SK-N-SH (cell line): ENCODE measurements around the gene SP4. TPM values are rescaled to one million over a fixed set of nuclear protein-coding genes. Genes with fewer than 3 reads are reported as not detected.

Experiments
- CTCF ChIA-PET: fragments of 300-600, 350-600 bp; formaldehyde crosslinking; extraction: SDS; loops from one replicate; lab custom pipeline; 2021; lab: Yijun Ruan, JAX
- POLR2A ChIA-PET: fragments of 350-600 bp; sonication (Branson Sonifier 250); formaldehyde crosslinking; extraction: SDS; loops from one replicate; lab custom pipeline; 2020; ENCODE audit warnings: antibody characterized with exemption, inconsistent platforms; lab: Yijun Ruan, JAX
- DNase-seq: peaks from one replicate; pipeline ENCODE4 v3.0.0; 2012
- H2AFZ ChIP-seq: fragments of 200-600 bp; sonication (generic); 2 replicates; pipeline ENCODE4 v1.8.1; 2016; ENCODE audit warnings: antibody characterized with exemption, mild to moderate bottlenecking, low read depth
- H3F3A ChIP-seq: fragments of 200-600 bp; sonication (generic); replicated peaks from 2 replicates; pipeline ENCODE3; 2016; ENCODE audit warnings: antibody characterized with exemption, mild to moderate bottlenecking; ENCODE audit not compliant: insufficient read depth
- H3K27ac ChIP-seq, 2 experiments: fragments of 200-500 bp in 1 of 2; fragments of 200-600 bp in 1 of 2; sonication (Bioruptor generic) in 1 of 2; sonication (generic), shearing (Covaris generic) in 1 of 2; 2 replicates each; pipeline versions ENCODE4 v1.5.1 to v1.6.1; 2014 to 2016; ENCODE audit warnings: low read depth in 2 of 2, inconsistent platforms in 1 of 2, low read length in 1 of 2, mild to moderate bottlenecking in 1 of 2, mixed read lengths in 1 of 2
- H3K27me3 ChIP-seq: fragments of 200-600 bp; sonication (generic), shearing (Covaris generic); 2 replicates; pipeline ENCODE4 v1.6.1; 2016; ENCODE audit warnings: mixed run types; ENCODE audit not compliant: insufficient read depth
- H3K36me3 ChIP-seq, 2 experiments: fragments of 200-500 bp in 1 of 2; fragments of 200-600 bp in 1 of 2; sonication (Bioruptor generic) in 1 of 2; sonication (generic) in 1 of 2; replicated peaks in 1 of 2; 2 replicates each; pipeline versions ENCODE3 to v1.5.1; 2014 to 2016; ENCODE audit warnings: low read length in 1 of 2, mild to moderate bottlenecking in 1 of 2; ENCODE audit not compliant: insufficient read depth in 2 of 2, control insufficient read depth in 1 of 2
- H3K4me1 ChIP-seq, 2 experiments: fragments of 200-500 bp in 1 of 2; fragments of 200-600 bp in 1 of 2; sonication (Bioruptor generic) in 1 of 2; sonication (generic), shearing (Covaris generic) in 1 of 2; 2 replicates each; pipeline versions ENCODE4 v1.5.1 to v1.6.1; 2014 to 2016; ENCODE audit warnings: low read depth in 1 of 2, low read length in 1 of 2, mixed run types in 1 of 2; ENCODE audit not compliant: insufficient read depth in 2 of 2, control insufficient read depth in 1 of 2
- H3K4me2 ChIP-seq: fragments of 200-600 bp; sonication (generic), shearing (Covaris generic); 2 replicates; pipeline ENCODE4 v1.6.1; 2017; ENCODE audit warnings: mixed run types
- H3K4me3 ChIP-seq, 2 experiments: fragments of 200-500 bp in 1 of 2; fragments of 200-600 bp in 1 of 2; sonication (Bioruptor generic) in 1 of 2; sonication (generic), shearing (Covaris generic) in 1 of 2; 2 replicates each; pipeline versions ENCODE4 v1.5.1 to v1.8.1; 2014 to 2016; ENCODE audit warnings: low read depth in 2 of 2, inconsistent platforms in 1 of 2, low read length in 1 of 2, mild to moderate bottlenecking in 1 of 2, mixed read lengths in 1 of 2, moderate library complexity in 1 of 2
- H3K79me2 ChIP-seq: fragments of 200-600 bp; sonication (generic); 2 replicates; pipeline ENCODE4 v1.8.1; 2017; ENCODE audit warnings: mild to moderate bottlenecking; ENCODE audit not compliant: insufficient read depth
- H3K9ac ChIP-seq: fragments of 200-600 bp; sonication (generic); 2 replicates; pipeline ENCODE4 v1.6.1; 2017; ENCODE audit warnings: mixed run types
- H3K9me2 ChIP-seq: fragments of 200-600 bp; sonication (generic); 2 replicates; pipeline ENCODE4 v1.6.1; 2017; ENCODE audit warnings: mixed run types
- H3K9me3 ChIP-seq: fragments of 200-600 bp; sonication (generic); 2 replicates; pipeline ENCODE4 v1.6.1; 2017; ENCODE audit warnings: mixed run types, mild to moderate bottlenecking, moderate library complexity
- H4K20me1 ChIP-seq: fragments of 200-600 bp; sonication (generic); 2 replicates; pipeline ENCODE4 v1.6.1; 2017; ENCODE audit warnings: mild to moderate bottlenecking, mixed run types; ENCODE audit not compliant: insufficient read depth
- ELF1 ChIP-seq: IDR thresholded peaks from 2 replicates; pipeline ENCODE4 v1.4.0; 2012
- EP300 ChIP-seq, 2 experiments: IDR thresholded peaks; 2 replicates each; pipeline versions ENCODE4 v1.4.0 to v1.6.1; 2012; ENCODE audit warnings: borderline replicate concordance in 1 of 2, low read depth in 1 of 2, low read length in 1 of 2
- FOXJ3 ChIP-seq: sonication (generic); formaldehyde crosslinking; IDR thresholded peaks from 2 replicates; pipeline ENCODE4 v1.5.1; 2020; ENCODE audit warnings: mild to moderate bottlenecking, missing genetic modification reagents
- FOXM1 ChIP-seq: IDR thresholded peaks from 2 replicates; pipeline ENCODE4 v1.4.0; 2012; ENCODE audit warnings: low read depth, mild to moderate bottlenecking
- GABPA ChIP-seq: IDR thresholded peaks from 2 replicates; pipeline ENCODE4 v1.4.0; 2012; ENCODE audit warnings: low read depth, mild to moderate bottlenecking
- IRF3 ChIP-seq: fragments of 150-350 bp; IDR thresholded peaks from 2 replicates; pipeline ENCODE4 v1.6.1; 2016; ENCODE audit warnings: mild to moderate bottlenecking, low read depth, low read length
- JUND ChIP-seq: IDR thresholded peaks from 2 replicates; pipeline ENCODE4 v1.4.0; 2012
- MAX ChIP-seq: IDR thresholded peaks from 2 replicates; pipeline ENCODE4 v1.4.0; 2012; ENCODE audit warnings: low read depth
- MEF2A ChIP-seq: IDR thresholded peaks from 2 replicates; pipeline ENCODE4 v1.4.0; 2012; ENCODE audit warnings: low read depth, borderline replicate concordance
- MXI1 ChIP-seq: IDR thresholded peaks from 2 replicates; pipeline ENCODE4 v1.6.1; 2012; ENCODE audit warnings: mild to moderate bottlenecking, low read depth, low read length, improper control_type of control experiment
- NFIC ChIP-seq: IDR thresholded peaks from 2 replicates; pipeline ENCODE4 v1.4.0; 2012; ENCODE audit warnings: borderline replicate concordance
- NRF1 ChIP-seq: IDR thresholded peaks from 2 replicates; pipeline ENCODE4 v1.6.1; 2012; ENCODE audit warnings: low read depth, mild to moderate bottlenecking, low read length
- PBX3 ChIP-seq: IDR thresholded peaks from 2 replicates; pipeline ENCODE4; 2012
- POLR2AphosphoS5 ChIP-seq: IDR thresholded peaks from 2 replicates; pipeline ENCODE4 v1.6.1; 2012; ENCODE audit warnings: low read depth, low read length
- RAD21 ChIP-seq: IDR thresholded peaks from 2 replicates; pipeline ENCODE4 v1.6.1; 2012; ENCODE audit warnings: mild to moderate bottlenecking, low read length
- RCOR1 ChIP-seq: fragments of 150-350 bp; IDR thresholded peaks from 2 replicates; pipeline ENCODE4 v1.6.1; 2017; ENCODE audit warnings: antibody characterized with exemption, low read length
- RFX5 ChIP-seq: IDR thresholded peaks from 2 replicates; pipeline ENCODE4 v1.6.1; 2012; ENCODE audit warnings: mild to moderate bottlenecking, improper control_type of control experiment, low read length
- RXRA ChIP-seq: IDR thresholded peaks from 2 replicates; pipeline ENCODE4 v1.4.0; 2012; ENCODE audit warnings: low read depth, mild to moderate bottlenecking, borderline replicate concordance
- SIN3A ChIP-seq: IDR thresholded peaks from 2 replicates; pipeline ENCODE4 v1.6.1; 2012; ENCODE audit warnings: low read depth, mild to moderate bottlenecking, low read length, moderate library complexity, borderline replicate concordance
- SMC3 ChIP-seq: IDR thresholded peaks from 2 replicates; pipeline ENCODE4 v1.6.1; 2012; ENCODE audit warnings: low read depth, low read length, improper control_type of control experiment
- TAF1 ChIP-seq: IDR thresholded peaks from 2 replicates; pipeline ENCODE4 v1.6.1; 2012; ENCODE audit warnings: low read depth, mild to moderate bottlenecking, low read length, moderate library complexity, borderline replicate concordance
- TCF12 ChIP-seq: IDR thresholded peaks from 2 replicates; pipeline ENCODE4 v1.4.0; 2012
- TEAD4 ChIP-seq: IDR thresholded peaks from 2 replicates; pipeline ENCODE4 v1.4.0; 2012; ENCODE audit warnings: mild to moderate bottlenecking, borderline replicate concordance; ENCODE audit not compliant: insufficient read depth
- USF1 ChIP-seq: IDR thresholded peaks from 2 replicates; pipeline ENCODE4 v1.4.0; 2012; ENCODE audit warnings: low read depth, borderline replicate concordance
- YY1 ChIP-seq: IDR thresholded peaks from 2 replicates; pipeline ENCODE4 v1.4.0; 2012; ENCODE audit warnings: low read depth, mild to moderate bottlenecking
- WGBS: methylation state at CpG from one replicate; pipeline ENCODE4 v1.1.6; 2017; ENCODE audit warnings: low lambda C conversion rate; 5-methylcytosine and 5-hydroxymethylcytosine counted together
- polyA plus RNA-seq, 3 experiments: library from polyadenylated mRNA; depleted of rRNA; stranded (reverse); fragments of >200 nt; gene quantifications; 2 replicates each; pipeline ENCODE4 v1.2.3, GENCODE V29; 2012
- TF ChIP-seq, protein P1 (sequence below): IDR thresholded peaks from 2 replicates; pipeline ENCODE4 v1.4.0; 2012; ENCODE audit warnings: low read depth, borderline replicate concordance

SP4 gene
- polyA plus RNA-seq, 1 of the 3 experiments (the other 2 are of a cell fraction): 1.1 TPM

DNA sequence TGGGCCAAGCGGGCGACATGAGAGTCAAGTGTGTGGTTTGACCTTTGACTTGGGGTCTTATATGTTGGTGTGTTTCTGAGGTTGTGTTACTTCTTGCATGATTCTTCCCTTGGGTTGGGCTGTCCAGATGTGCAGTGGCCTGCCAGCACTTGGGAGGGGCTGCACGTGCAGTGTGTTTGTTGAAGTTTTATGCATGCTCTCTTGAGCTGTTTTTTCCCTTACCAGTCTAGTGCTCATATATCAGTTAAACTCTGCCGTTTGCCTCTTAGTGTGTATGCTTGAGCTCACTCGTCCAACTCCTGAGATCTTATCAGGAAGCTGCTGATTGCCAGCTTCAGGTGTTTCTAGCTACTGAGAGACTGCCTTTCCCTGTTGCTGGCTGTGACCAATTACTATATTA is 23.1 kb downstream of the SP4 start:
- H3K9ac ChIP-seq: no peak overlapping the region
- no peak overlapping the region for H3K4me3 ChIP-seq
- H2AFZ ChIP-seq: no peak overlapping the region

DNA sequence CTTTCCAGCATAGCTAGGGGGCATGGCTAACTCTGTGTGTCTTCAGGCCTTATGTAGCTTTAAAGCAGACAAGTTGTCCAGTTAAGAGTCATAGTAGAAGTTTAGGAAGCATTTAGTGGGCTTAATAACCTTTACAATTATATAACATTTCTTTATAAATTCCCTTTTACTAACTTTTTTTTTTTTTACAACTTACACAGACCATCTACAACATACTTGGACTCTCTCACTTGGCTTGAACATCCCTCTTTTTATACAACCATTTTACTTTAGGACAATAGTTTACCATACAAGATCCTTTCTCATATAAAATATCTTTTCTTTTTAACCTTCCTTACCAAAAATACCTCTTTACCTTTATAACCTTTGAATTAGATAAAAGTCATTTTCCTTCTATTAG is 26.3 kb downstream of the SP4 start:
- H3K79me2 ChIP-seq: no peaks in the 10 kb centered on the region
- ChIA-PET POLR2A (no interaction called here), CTCF (no interaction called here)
- H2AFZ ChIP-seq: no peak overlapping the region
- no peaks in the 10 kb centered on the region for H4K20me1 ChIP-seq
- H3K36me3 ChIP-seq: no peaks in the 10 kb centered on the region
- peaks cover 20% of the 10 kb centered on the region for H3K9me3 ChIP-seq
- no peak overlapping the region for H3K9ac ChIP-seq
- H3K4me2 ChIP-seq: no peak overlapping the region
- H3K27me3 ChIP-seq: no peaks in the 10 kb centered on the region
- no peaks in the 10 kb centered on the region for H3K9me2 ChIP-seq
- DNase-seq: no peak
- no peaks in the 10 kb centered on the region for H3K4me1 ChIP-seq
- no peak overlapping the region for H3K27ac ChIP-seq
- no peak overlapping the region for H3K4me3 ChIP-seq
- H3F3A ChIP-seq: no peaks in the 10 kb centered on the region
- TF ChIP-seq PBX3: no peak
- TF ChIP-seq POLR2AphosphoS5: no peak
- no peak for TF ChIP-seq SMC3
- no peak for TF ChIP-seq TAF1
- TF ChIP-seq FOXM1: no peak
- no peak for TF ChIP-seq RXRA
- TF ChIP-seq NFIC: no peak
- no peak for TF ChIP-seq YY1
- no peak for TF ChIP-seq TEAD4
- TF ChIP-seq RFX5: no peak
- TF ChIP-seq MEF2A: no peak
- no peak for TF ChIP-seq NRF1
- no peak for TF ChIP-seq IRF3
- TF ChIP-seq GABPA: no peak
- no peak for TF ChIP-seq EP300 (IDR thresholded peaks at IDR 0.05; ENCODE audit: borderline replicate concordance in 1 of 2, low read depth in 1 of 2, low read length in 1 of 2)

More for the DNA sequence above, 23.1 kb downstream of the SP4 start:
- Histone ChIP-seq H3F3A (no peaks in the 10 kb centered on the region), H3K9me3 (peaks cover 20% of the 10 kb centered on the region), H3K4me2 (no peak overlapping the region), H3K9me2 (no peaks in the 10 kb centered on the region), H4K20me1 (no peaks in the 10 kb centered on the region), H3K27me3 (no peaks in the 10 kb centered on the region), H3K36me3 (no peaks in the 10 kb centered on the region), H3K4me1 (no peaks in the 10 kb centered on the region), H3K27ac (no peak overlapping the region), H3K79me2 (no peaks in the 10 kb centered on the region)
- ChIA-PET POLR2A (no interaction called here), CTCF (no interaction called here)
- DNase-seq: no peak
- TF ChIP-seq, protein P1, sequence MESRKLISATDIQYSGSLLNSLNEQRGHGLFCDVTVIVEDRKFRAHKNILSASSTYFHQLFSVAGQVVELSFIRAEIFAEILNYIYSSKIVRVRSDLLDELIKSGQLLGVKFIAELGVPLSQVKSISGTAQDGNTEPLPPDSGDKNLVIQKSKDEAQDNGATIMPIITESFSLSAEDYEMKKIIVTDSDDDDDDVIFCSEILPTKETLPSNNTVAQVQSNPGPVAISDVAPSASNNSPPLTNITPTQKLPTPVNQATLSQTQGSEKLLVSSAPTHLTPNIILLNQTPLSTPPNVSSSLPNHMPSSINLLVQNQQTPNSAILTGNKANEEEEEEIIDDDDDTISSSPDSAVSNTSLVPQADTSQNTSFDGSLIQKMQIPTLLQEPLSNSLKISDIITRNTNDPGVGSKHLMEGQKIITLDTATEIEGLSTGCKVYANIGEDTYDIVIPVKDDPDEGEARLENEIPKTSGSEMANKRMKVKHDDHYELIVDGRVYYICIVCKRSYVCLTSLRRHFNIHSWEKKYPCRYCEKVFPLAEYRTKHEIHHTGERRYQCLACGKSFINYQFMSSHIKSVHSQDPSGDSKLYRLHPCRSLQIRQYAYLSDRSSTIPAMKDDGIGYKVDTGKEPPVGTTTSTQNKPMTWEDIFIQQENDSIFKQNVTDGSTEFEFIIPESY: no peak
- TF ChIP-seq RCOR1 (no peak), MXI1 (no peak), YY1 (no peak), EP300 (IDR thresholded peaks at IDR 0.05; ENCODE audit: borderline replicate concordance in 1 of 2, low read depth in 1 of 2, low read length in 1 of 2) (no peak), USF1 (no peak), TEAD4 (no peak), JUND (no peak), TCF12 (no peak), RXRA (no peak), TAF1 (no peak), RAD21 (no peak), ELF1 (no peak), SIN3A (no peak), NFIC (no peak), FOXJ3 (CRISPR knock-in tag) (no peak), MAX (no peak), POLR2AphosphoS5 (no peak), GABPA (no peak)
- WGBS: 81% methylated on average over 5 of the region's 5 CpGs
